BLaER1 (cell line): Measurements from ENCODE around the gene TOP3A.

Experiments
- H3K27ac ChIP-seq: shearing (Covaris generic); formaldehyde crosslinking; 2 replicates; pipeline ENCODE4 v1.8.1; 2022
- H3K27me3 ChIP-seq: shearing (Covaris generic); formaldehyde crosslinking; 2 replicates; pipeline ENCODE4 v1.8.1; 2022
- H3K36me3 ChIP-seq: shearing (Covaris generic); formaldehyde crosslinking; 2 replicates; pipeline ENCODE4 v1.8.1; 2022
- H3K4me1 ChIP-seq: shearing (Covaris generic); formaldehyde crosslinking; 2 replicates; pipeline ENCODE4 v1.8.1; 2022
- H3K4me2 ChIP-seq: shearing (Covaris generic); formaldehyde crosslinking; 2 replicates; pipeline ENCODE4 v1.8.1; 2022
- H3K4me3 ChIP-seq: shearing (Covaris generic); formaldehyde crosslinking; 2 replicates; pipeline ENCODE4 v1.8.1; 2022
- H3K9ac ChIP-seq: shearing (Covaris generic); formaldehyde crosslinking; 2 replicates; pipeline ENCODE4 v1.8.1; 2022
- H3K9me3 ChIP-seq: shearing (Covaris generic); formaldehyde crosslinking; 2 replicates; pipeline ENCODE4 v1.8.1; 2022
- H4K20me1 ChIP-seq: shearing (Covaris generic); formaldehyde crosslinking; 2 replicates; pipeline ENCODE4 v1.8.1; 2022
- Cebpa-rat ChIP-seq: shearing (Covaris generic); IDR thresholded peaks from 2 replicates; pipeline ENCODE4 v1.8.1; 2022

TOP3A gene

DNA sequence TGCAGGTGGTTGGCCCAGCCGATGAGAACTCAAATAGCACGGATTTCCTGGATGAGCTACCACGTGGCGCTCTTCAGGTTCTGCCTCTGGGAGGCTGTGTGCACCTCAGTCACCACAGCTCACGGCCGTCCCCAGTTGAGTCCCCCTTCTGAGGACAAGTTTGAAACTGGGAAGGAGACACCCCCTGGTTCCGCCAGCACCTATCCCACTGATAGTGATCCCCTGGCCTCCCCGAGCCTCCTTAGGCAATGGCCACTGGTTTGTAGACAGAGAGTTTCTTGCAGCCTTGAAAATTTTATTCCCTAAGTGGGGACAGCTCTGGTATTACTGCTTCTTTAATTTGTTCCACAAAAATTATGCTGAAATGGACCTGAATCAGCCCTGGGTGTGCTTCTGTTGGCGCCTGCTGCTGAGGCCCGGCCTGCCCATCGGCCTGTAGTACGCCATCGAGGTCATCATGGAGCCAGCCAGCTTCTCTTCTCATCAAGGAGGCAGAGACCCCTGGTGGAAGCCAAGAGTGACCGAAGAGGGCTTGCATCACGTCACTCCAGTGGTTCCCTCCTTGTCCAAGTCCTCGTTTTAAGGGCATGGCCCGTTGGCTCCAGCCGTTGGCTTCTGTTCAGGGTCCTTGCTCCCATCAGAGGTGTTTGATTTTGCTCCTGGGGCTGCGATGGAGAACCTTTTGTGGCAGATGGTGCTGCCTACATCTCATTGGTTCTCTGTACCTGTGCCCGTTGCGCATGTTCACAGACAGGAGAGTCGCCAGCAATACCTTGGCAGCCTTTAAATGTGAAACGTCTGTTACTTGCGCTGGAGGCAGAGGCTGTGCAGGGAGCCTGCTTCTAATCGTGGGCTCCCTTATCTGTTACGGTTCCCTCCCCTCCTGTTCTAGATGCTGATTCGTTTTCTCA lies 9.6 kb upstream of the TOP3A start:
- Histone ChIP-seq H3K9ac (no peak overlapping the region), H3K4me2 (no peak overlapping the region), H4K20me1 (peaks cover 90% of the 10 kb centered on the region), H3K27ac (no peak overlapping the region), H3K27me3 (no peaks in the 10 kb centered on the region), H3K36me3 (peaks cover 92% of the 10 kb centered on the region), H3K4me1 (peaks cover 14% of the 10 kb centered on the region), H3K4me3 (no peak overlapping the region), H3K9me3 (no peaks in the 10 kb centered on the region)
- TF ChIP-seq Cebpa-rat = no peak

DNA sequence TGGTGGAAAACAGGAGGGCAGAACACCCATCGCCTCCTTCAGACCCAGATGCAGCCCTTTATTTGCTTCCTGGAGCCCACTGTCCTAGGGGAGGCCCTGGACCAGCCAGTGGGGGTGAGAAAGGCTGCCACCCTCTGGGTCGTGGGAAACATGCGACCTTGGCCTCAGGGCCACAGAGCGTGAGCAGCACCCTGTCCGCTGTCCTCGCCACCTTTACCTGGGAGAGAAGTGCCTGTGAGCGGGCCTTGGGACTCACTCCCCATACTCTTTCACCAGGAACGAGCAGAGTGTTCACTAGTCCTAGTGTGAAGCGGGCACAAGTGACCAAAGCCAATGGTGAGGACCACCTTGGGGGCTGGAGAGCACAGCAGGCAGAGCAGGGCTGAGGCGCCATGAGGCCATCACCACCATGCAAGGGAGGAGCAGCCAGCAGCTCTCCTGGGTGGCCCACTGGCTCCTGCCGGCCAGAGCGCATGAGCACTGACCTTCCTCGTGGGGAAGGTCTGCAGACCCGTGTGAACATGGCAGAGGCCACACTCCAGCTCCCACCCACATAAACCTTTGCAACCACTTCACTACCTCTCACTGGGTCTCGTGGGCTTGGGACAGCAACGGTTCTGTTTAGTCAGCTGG lies 8.8 kb upstream of the TOP3A start:
- no peak overlapping the region for H3K4me3 ChIP-seq
- H3K27ac ChIP-seq = no peak overlapping the region
- H3K4me1 ChIP-seq = peaks cover 21% of the 10 kb centered on the region
- no peaks in the 10 kb centered on the region for H3K9me3 ChIP-seq
- H4K20me1 ChIP-seq = peaks cover 90% of the 10 kb centered on the region
- H3K4me2 ChIP-seq = no peak overlapping the region
- peaks cover 92% of the 10 kb centered on the region for H3K36me3 ChIP-seq
- no peak for TF ChIP-seq Cebpa-rat
- H3K9ac ChIP-seq = no peak overlapping the region
- no peaks in the 10 kb centered on the region for H3K27me3 ChIP-seq

DNA sequence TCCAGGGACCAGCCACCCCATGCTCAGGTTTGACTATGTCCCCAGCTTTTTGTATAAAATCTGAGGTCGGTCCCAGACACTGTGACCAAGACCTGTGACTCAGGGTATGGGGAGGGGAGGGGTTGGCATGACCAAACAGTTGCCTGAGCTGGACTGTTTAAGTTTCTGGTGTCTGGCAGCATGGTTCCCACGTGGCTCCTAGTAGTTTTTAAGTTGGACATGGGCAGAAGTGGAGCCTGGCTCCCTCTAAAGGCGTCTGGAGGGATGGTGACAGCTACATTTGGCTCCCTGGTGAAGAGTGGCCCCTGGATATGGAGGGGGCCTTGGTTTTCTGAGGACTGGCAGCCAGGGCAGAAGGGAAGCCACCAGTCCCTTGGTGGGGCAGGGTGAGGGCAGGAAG lies 8.2 kb upstream of the TOP3A start:
- H3K27ac ChIP-seq = no peak overlapping the region
- H3K36me3 ChIP-seq = peaks cover 92% of the 10 kb centered on the region
- no peak overlapping the region for H3K4me3 ChIP-seq
- no peak overlapping the region for H3K4me2 ChIP-seq
- H3K9ac ChIP-seq = no peak overlapping the region
- peaks cover 90% of the 10 kb centered on the region for H4K20me1 ChIP-seq
- peaks cover 28% of the 10 kb centered on the region for H3K4me1 ChIP-seq
- H3K9me3 ChIP-seq = no peaks in the 10 kb centered on the region
- no peaks in the 10 kb centered on the region for H3K27me3 ChIP-seq
- TF ChIP-seq Cebpa-rat = no peak

DNA sequence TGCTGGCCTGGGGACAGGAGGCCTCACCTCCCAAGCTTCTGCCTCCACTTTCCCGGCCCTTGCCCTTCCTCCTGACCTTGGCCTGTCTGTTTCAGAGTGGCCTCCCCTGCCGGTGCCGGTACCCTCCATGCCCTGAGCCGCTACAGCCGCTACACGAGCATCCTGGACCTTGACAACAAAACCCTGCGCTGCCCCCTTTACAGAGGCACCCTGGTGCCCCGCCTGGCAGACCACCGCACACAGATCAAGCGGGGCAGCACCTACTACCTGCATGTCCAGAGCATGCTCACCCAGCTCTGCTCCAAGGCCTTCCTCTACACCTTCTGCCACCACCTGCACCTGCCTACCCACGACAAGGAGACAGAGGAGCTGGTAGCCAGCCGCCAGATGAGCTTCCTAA lies 7.7 kb upstream of the TOP3A start:
- Histone ChIP-seq H3K27ac (no peak overlapping the region), H3K27me3 (no peaks in the 10 kb centered on the region), H3K9ac (no peak overlapping the region), H3K4me3 (no peak overlapping the region), H3K9me3 (no peaks in the 10 kb centered on the region), H4K20me1 (peaks cover 90% of the 10 kb centered on the region), H3K4me1 (peaks cover 32% of the 10 kb centered on the region), H3K36me3 (peaks cover 93% of the 10 kb centered on the region), H3K4me2 (no peak overlapping the region)
- TF ChIP-seq Cebpa-rat = no peak

DNA sequence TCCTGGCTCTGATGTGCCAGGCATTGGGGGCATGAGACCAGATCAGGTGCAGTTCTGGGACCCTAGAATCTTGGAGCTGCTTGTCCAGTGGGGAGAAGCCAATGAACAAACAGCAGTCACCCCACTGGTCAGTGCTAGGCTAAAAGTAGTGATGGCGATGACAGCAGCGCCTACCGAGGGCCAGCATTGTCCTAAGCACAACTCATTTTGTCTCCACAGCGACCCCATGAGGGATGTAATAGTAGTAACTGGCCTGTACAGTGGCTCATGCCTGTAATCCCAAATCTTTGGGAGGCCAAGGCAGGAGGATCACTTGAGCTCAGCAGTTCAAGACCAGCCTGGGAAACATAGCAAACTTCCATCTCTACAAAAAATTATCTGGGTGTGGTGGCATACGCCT lies 6.5 kb upstream of the TOP3A start:
- Histone ChIP-seq H3K4me1 (peaks cover 45% of the 10 kb centered on the region), H3K9ac (no peak overlapping the region), H4K20me1 (peaks cover 90% of the 10 kb centered on the region), H3K4me3 (no peak overlapping the region), H3K27me3 (no peaks in the 10 kb centered on the region), H3K36me3 (peaks cover 93% of the 10 kb centered on the region), H3K4me2 (no peak overlapping the region), H3K27ac (no peak overlapping the region), H3K9me3 (no peaks in the 10 kb centered on the region)
- TF ChIP-seq Cebpa-rat = no peak

DNA sequence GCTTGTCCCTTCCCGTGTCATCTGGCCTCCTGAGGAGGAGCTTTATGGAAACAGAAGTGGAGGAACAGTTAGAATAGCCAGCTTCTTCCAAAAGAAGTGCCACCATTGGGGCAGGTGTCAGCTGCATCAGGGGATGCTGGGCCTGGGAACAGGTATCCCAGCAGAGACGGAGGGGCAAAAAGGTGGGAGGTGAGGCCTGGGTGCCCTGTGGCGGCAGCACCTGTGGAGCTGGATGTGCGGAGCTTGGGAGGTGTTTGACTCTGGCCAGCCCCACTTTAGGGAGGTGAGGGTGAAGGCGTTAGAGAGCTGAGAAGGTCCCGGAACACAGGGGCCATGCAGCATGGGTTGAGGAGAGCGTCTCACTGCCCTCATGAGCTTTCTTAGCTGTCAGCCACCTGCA lies 5.5 kb upstream of the TOP3A start:
- Histone ChIP-seq H3K4me3 (no peak overlapping the region), H3K27me3 (no peaks in the 10 kb centered on the region), H3K9ac (0 out of 2 replicates have a peak overlapping the region, but pooled peaks have one; percentile 19), H3K9me3 (no peaks in the 10 kb centered on the region), H3K4me2 (0 out of 2 replicates have a peak overlapping the region, but pooled peaks have one; percentile 94), H3K4me1 (peaks cover 53% of the 10 kb centered on the region), H3K36me3 (peaks cover 84% of the 10 kb centered on the region), H4K20me1 (peaks cover 83% of the 10 kb centered on the region), H3K27ac (no peak overlapping the region)
- no peak for TF ChIP-seq Cebpa-rat

DNA sequence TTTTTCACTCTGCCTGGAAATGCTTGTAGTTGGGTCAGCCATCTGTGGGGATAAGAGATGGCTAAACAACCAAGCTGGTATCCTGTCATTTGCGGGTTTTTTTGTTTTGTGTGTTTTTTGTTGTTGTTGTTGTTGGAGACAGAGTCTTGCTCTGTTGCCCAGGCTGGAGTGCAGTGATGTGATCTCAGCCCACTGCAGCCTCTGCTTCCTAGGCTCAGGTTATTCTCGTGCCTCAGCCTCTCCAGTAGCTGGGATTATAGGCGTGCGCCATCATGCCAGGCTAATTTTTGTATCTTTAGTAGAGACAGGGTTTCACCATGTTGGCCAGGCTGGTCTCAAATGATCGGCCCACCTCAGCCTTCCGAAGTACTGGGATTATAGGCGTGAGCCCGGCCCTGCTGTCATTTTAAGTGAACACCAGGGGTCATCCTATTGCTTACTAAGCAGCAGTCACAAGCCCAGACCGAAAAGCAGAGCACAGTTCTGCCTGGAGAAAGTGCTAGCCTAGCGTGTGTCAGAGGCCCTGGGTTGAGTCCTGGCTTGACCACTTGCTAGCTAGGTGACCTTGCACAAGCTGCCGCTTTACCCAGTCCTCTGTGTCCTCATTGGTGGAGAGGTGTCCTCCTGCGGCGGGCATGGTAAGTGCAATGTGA lies 4.9 kb upstream of the TOP3A start:
- H3K27ac ChIP-seq = no peak overlapping the region
- peaks cover 77% of the 10 kb centered on the region for H4K20me1 ChIP-seq
- H3K9me3 ChIP-seq = no peaks in the 10 kb centered on the region
- no peaks in the 10 kb centered on the region for H3K27me3 ChIP-seq
- TF ChIP-seq Cebpa-rat = no peak
- peak overlapping the region; percentile 94 for H3K4me2 ChIP-seq
- peaks cover 78% of the 10 kb centered on the region for H3K36me3 ChIP-seq
- peaks cover 53% of the 10 kb centered on the region for H3K4me1 ChIP-seq
- H3K4me3 ChIP-seq = no peak overlapping the region
- peak overlapping the region; percentile 22; the same call in 1 of the 2 replicates for H3K9ac ChIP-seq

DNA sequence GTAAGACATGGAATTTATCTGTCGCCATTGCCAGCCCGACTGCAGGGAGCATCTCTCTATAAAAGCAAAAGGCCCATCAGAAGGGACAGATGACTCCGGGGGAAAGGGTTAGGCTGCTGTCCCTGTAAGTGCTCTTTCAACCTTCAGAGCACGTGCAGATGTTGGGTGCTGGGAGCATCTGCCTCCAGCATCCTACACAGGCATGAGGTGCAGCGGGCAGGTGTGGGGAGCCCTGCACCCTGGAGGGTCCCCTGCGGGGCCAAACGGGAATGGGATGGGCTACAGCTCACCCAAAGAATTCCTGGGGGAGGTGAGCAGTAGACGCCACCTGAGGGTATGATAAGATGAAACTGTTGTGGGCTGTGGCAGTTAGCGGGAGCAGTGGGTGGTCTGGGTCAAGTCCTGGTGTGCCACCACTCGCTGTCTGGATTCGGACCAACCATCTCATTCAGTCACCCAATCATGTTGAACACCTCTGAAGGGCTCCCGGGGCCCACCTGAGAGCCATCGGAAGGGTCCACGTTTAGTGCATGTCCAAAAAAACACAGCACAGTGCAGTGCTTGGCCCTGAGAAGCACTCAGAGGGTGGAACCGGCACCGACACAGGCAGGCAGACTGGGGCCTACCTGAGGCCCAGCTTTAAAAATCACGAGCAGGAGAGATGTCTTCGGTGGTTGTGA lies 4.1 kb upstream of the TOP3A start:
- Histone ChIP-seq H3K4me1 (peaks cover 54% of the 10 kb centered on the region), H3K4me3 (no peak overlapping the region), H3K9ac (peak overlapping the region; percentile 64), H3K4me2 (peak overlapping the region; percentile 94), H3K9me3 (no peaks in the 10 kb centered on the region), H3K27me3 (no peaks in the 10 kb centered on the region), H3K36me3 (peaks cover 70% of the 10 kb centered on the region), H3K27ac (no peak overlapping the region), H4K20me1 (peaks cover 71% of the 10 kb centered on the region)
- TF ChIP-seq Cebpa-rat = no peak

DNA sequence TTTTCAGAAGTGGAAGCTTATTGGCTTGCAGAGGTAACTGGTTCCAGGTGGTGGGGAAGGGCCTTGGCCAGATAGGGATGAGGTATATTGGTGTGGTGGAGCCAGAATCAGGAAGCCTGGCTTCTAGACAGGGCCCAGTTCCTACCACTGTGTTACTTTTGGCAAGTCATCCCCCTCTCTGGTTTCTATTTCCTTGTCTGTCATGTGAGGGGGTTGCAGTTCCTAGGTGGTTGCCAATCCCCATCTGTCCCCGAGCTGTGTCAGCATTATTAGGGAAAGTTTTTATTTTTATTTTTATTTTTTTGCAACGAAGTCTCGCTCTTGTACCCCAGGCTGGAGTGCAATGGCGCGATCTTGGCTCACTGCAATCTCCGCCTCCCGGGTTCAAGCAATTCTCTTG lies 3.3 kb upstream of the TOP3A start:
- peak overlapping the region; percentile 94 for H3K4me2 ChIP-seq

More for the DNA sequence above, 3.3 kb upstream of the TOP3A start:
- Histone ChIP-seq H3K9ac (peak overlapping the region; percentile 64), H3K9me3 (no peaks in the 10 kb centered on the region), H3K27me3 (no peaks in the 10 kb centered on the region), H4K20me1 (peaks cover 71% of the 10 kb centered on the region), H3K4me3 (no peak overlapping the region), H3K4me1 (peaks cover 62% of the 10 kb centered on the region), H3K36me3 (peaks cover 63% of the 10 kb centered on the region), H3K27ac (0 out of 2 replicates have a peak overlapping the region, but pooled peaks have one; percentile 4)
- TF ChIP-seq Cebpa-rat = no peak
